ENCODE measurements around the gene DLX2. TPM values are rescaled to one million over a fixed set of nuclear protein-coding genes. Genes with fewer than 3 reads are reported as not detected.

DLX2 gene
- total and polyA plus RNA-seq, 2 of the 13 experiments (the other 11 are each of a cell fraction or from before 2014, with no cell fraction given) = 0.07 to 0.15 TPM

DNA sequence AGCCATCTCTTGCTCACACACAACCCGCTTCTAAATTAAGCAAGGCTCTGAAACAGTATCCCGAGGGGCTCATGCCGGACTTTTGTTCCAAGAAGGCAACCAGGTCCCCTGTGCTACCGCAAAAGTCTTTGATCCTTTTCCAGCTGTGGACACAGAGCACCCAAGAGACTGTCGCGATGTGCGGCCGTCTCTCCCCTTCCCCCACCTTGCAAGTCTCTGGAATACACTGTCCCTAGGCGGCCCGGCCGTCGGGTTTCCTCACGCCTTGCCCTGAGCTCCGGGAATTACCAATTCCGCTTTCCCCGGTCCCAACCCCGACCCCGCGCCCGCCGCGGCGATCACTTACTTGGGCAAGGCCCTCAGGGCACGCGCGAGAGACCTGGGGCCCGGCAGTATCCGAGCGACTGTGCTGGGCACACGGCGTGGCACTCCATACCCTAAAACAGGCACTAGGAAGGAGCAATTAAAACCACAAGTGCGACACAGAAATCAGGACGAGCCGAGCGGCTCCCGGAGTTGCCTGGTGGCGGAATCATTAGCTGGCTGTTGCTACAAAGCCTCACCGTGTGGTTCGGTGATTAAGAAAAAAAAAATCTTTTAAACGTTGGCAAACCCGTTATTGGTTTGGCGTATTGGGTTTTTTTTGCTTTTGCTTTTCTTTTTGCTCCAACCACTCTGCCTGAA, 19.6 kb downstream of the DLX2 start (continued):
- TF ChIP-seq, protein P1, sequence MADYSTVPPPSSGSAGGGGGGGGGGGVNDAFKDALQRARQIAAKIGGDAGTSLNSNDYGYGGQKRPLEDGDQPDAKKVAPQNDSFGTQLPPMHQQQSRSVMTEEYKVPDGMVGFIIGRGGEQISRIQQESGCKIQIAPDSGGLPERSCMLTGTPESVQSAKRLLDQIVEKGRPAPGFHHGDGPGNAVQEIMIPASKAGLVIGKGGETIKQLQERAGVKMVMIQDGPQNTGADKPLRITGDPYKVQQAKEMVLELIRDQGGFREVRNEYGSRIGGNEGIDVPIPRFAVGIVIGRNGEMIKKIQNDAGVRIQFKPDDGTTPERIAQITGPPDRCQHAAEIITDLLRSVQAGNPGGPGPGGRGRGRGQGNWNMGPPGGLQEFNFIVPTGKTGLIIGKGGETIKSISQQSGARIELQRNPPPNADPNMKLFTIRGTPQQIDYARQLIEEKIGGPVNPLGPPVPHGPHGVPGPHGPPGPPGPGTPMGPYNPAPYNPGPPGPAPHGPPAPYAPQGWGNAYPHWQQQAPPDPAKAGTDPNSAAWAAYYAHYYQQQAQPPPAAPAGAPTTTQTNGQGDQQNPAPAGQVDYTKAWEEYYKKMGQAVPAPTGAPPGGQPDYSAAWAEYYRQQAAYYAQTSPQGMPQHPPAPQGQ (CRISPR knock-in tag; IDR thresholded peaks at IDR 0.05; ENCODE audit: borderline replicate concordance) = no peak
- TF ChIP-seq FOSL2 (CRISPR knock-in tag; IDR thresholded peaks at IDR 0.05) = no peak
- TF ChIP-seq, protein P2, sequence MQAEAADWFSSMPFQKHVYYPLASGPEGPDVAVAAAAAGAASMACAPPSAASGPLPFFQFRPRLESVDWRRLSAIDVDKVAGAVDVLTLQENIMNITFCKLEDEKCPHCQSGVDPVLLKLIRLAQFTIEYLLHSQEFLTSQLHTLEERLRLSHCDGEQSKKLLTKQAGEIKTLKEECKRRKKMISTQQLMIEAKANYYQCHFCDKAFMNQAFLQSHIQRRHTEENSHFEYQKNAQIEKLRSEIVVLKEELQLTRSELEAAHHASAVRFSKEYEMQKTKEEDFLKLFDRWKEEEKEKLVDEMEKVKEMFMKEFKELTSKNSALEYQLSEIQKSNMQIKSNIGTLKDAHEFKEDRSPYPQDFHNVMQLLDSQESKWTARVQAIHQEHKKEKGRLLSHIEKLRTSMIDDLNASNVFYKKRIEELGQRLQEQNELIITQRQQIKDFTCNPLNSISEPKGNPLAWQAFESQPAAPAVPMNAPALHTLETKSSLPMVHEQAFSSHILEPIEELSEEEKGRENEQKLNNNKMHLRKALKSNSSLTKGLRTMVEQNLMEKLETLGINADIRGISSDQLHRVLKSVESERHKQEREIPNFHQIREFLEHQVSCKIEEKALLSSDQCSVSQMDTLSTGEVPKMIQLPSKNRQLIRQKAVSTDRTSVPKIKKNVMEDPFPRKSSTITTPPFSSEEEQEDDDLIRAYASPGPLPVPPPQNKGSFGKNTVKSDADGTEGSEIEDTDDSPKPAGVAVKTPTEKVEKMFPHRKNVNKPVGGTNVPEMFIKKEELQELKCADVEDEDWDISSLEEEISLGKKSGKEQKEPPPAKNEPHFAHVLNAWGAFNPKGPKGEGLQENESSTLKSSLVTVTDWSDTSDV (CRISPR knock-in tag; IDR thresholded peaks at IDR 0.05) = no peak
- no peak for TF ChIP-seq ZNF556 (CRISPR knock-in tag; IDR thresholded peaks at IDR 0.05; ENCODE audit: borderline replicate concordance)
- TF ChIP-seq ZNF225 (CRISPR knock-in tag; IDR thresholded peaks at IDR 0.05) = no peak
- TF ChIP-seq ZNF543 (CRISPR knock-in tag; IDR thresholded peaks at IDR 0.05) = no peak
- TF ChIP-seq AGO1 (IDR thresholded peaks at IDR 0.05; ENCODE audit: low read depth, low read length, poor library complexity, severe bottlenecking) = no peak
- no peak for TF ChIP-seq NR3C1 (CRISPR knock-in tag; IDR thresholded peaks at IDR 0.05)
- TF ChIP-seq NAIF1 (CRISPR knock-in tag; IDR thresholded peaks at IDR 0.05; ENCODE audit: borderline replicate concordance) = no peak
- no peak for TF ChIP-seq ZNF709 (CRISPR knock-in tag; IDR thresholded peaks at IDR 0.05)
- 0 out of 2 replicates have a peak, but pooled peaks have one; percentile 32 for TF ChIP-seq ZFY (CRISPR knock-in tag; IDR thresholded peaks at IDR 0.05)
- TF ChIP-seq GATAD2A (CRISPR knock-in tag; IDR thresholded peaks at IDR 0.05) = no peak
- TF ChIP-seq, protein P3, sequence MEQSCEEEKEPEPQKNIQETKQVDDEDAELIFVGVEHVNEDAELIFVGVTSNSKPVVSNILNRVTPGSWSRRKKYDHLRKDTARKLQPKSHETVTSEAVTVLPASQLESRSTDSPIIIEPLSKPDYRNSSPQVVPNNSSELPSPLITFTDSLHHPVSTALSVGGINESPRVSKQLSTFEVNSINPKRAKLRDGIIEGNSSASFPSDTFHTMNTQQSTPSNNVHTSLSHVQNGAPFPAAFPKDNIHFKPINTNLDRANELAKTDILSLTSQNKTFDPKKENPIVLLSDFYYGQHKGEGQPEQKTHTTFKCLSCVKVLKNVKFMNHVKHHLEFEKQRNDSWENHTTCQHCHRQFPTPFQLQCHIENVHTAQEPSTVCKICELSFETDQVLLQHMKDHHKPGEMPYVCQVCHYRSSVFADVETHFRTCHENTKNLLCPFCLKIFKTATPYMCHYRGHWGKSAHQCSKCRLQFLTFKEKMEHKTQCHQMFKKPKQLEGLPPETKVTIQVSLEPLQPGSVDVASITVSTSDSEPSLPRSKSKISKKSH (CRISPR knock-in tag; IDR thresholded peaks at IDR 0.05; ENCODE audit: borderline replicate concordance) = peak; percentile 23; the same call in 1 of the 2 replicates
- TF ChIP-seq, protein P4, sequence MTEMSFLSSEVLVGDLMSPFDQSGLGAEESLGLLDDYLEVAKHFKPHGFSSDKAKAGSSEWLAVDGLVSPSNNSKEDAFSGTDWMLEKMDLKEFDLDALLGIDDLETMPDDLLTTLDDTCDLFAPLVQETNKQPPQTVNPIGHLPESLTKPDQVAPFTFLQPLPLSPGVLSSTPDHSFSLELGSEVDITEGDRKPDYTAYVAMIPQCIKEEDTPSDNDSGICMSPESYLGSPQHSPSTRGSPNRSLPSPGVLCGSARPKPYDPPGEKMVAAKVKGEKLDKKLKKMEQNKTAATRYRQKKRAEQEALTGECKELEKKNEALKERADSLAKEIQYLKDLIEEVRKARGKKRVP (CRISPR knock-in tag; IDR thresholded peaks at IDR 0.05) = no peak
- no peak for TF ChIP-seq ZNF672 (CRISPR knock-in tag; IDR thresholded peaks at IDR 0.05)
- no peak for TF ChIP-seq HIVEP1 (CRISPR knock-in tag; IDR thresholded peaks at IDR 0.05)
- no peak for TF ChIP-seq ZNF746 (CRISPR knock-in tag; IDR thresholded peaks at IDR 0.05)
- TF ChIP-seq ZBTB1 (CRISPR knock-in tag; IDR thresholded peaks at IDR 0.05; ENCODE audit: borderline replicate concordance) = no peak
- TF ChIP-seq ZNF747 (CRISPR knock-in tag; IDR thresholded peaks at IDR 0.05; ENCODE audit: borderline replicate concordance) = 0 out of 2 replicates have a peak, but pooled peaks have one; percentile 11
- TF ChIP-seq AGO2 (optimal IDR thresholded peaks at IDR 0.05; ENCODE audit: low read depth, low read length) = peak; percentile 47
- TF ChIP-seq, protein P5, sequence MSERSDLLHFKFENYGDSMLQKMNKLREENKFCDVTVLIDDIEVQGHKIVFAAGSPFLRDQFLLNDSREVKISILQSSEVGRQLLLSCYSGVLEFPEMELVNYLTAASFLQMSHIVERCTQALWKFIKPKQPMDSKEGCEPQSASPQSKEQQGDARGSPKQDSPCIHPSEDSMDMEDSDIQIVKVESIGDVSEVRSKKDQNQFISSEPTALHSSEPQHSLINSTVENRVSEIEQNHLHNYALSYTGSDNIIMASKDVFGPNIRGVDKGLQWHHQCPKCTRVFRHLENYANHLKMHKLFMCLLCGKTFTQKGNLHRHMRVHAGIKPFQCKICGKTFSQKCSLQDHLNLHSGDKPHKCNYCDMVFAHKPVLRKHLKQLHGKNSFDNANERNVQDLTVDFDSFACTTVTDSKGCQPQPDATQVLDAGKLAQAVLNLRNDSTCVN (CRISPR knock-in tag; IDR thresholded peaks at IDR 0.05; ENCODE audit: borderline replicate concordance) = no peak
